GM21515 (cell line): Measurements from ENCODE around the gene TMEM45B.
"Not testable (repeated sequence)": the region's sequence is repeated elsewhere in the genome, so short reads cannot be mapped to it uniquely, and the experiment has no call there.

Experiments
- ATAC-seq: cut with Tn5 transposase; IDR thresholded peaks from one replicate; pipeline ENCODE4 v1.9.1; 2021; ENCODE audit not compliant: unreplicated experiment

The TMEM45B gene

GRCh38 chr11:129815596-129816461 lies at the start of gene TMEM45B:
Gene TMEM45B, plus strand, starts transcription at chr11:129815848. Its CDS starts 36,635 bp downstream, at chr11:129852483.
- no peak for ATAC-seq

GRCh38 chr11:129766898-129767604 lies 48.6 kb upstream of the TMEM45B start:
- ATAC-seq, result no peak

GRCh38 chr11:129767827-129768226 lies 47.8 kb upstream of the TMEM45B start:
- no peak for ATAC-seq

GRCh38 chr11:129768356-129768755 lies 47.3 kb upstream of the TMEM45B start:
- no peak for ATAC-seq

- no peak for ATAC-seq
Measured at GRCh38 chr11:129769059-129769458, 46.6 kb upstream of the TMEM45B start.

GRCh38 chr11:129770993-129771392 lies 44.7 kb upstream of the TMEM45B start:
- ATAC-seq, result no peak

- not testable (repeated sequence) for ATAC-seq
Measured at GRCh38 chr11:129771456-129771855, 44.2 kb upstream of the TMEM45B start.

- no peak for ATAC-seq
Measured at GRCh38 chr11:129778877-129779276, 36.8 kb upstream of the TMEM45B start.

GRCh38 chr11:129779342-129779741 lies 36.3 kb upstream of the TMEM45B start:
- ATAC-seq, result no peak

- ATAC-seq, result no peak
Measured at GRCh38 chr11:129785383-129786111, 30.1 kb upstream of the TMEM45B start.

- not testable (repeated sequence) for ATAC-seq
Measured at GRCh38 chr11:129786112-129786416, 29.6 kb upstream of the TMEM45B start.

- ATAC-seq, result no peak
Measured at GRCh38 chr11:129787532-129788155, 28.0 kb upstream of the TMEM45B start.

- ATAC-seq, result no peak
Measured at GRCh38 chr11:129788278-129788677, 27.4 kb upstream of the TMEM45B start.

- ATAC-seq, result no peak
Measured at GRCh38 chr11:129790106-129790505, 25.5 kb upstream of the TMEM45B start.

- ATAC-seq, result no peak
Measured at GRCh38 chr11:129791515-129791914, 24.1 kb upstream of the TMEM45B start.

- ATAC-seq, result no peak
Measured at GRCh38 chr11:129792663-129793062, 23.0 kb upstream of the TMEM45B start.

- ATAC-seq, result no peak
Measured at GRCh38 chr11:129795089-129795488, 20.6 kb upstream of the TMEM45B start.

- ATAC-seq, result no peak
Measured at GRCh38 chr11:129798212-129798611, 17.4 kb upstream of the TMEM45B start.

GRCh38 chr11:129800162-129800561 lies 15.5 kb upstream of the TMEM45B start:
- ATAC-seq, result not testable (repeated sequence)

GRCh38 chr11:129800655-129801054 lies 15.0 kb upstream of the TMEM45B start:
- no peak for ATAC-seq

GRCh38 chr11:129803533-129803932 lies 12.1 kb upstream of the TMEM45B start:
- ATAC-seq, result no peak
